HL-60 (cell line): Measurements from ENCODE around the gene NEK1.

Source experiments
- POLR2AphosphoS5 ChIP-seq: IDR thresholded peaks from 2 replicates; pipeline ENCODE4 v1.6.1; 2012; ENCODE audit warnings: low read depth
- TF ChIP-seq, protein P1 (sequence below): IDR thresholded peaks from one replicate; pipeline ENCODE4 v1.5.1; 2011; ENCODE audit warnings: low read length, control low read depth, inconsistent platforms; ENCODE audit not compliant: insufficient read depth

DNA sequence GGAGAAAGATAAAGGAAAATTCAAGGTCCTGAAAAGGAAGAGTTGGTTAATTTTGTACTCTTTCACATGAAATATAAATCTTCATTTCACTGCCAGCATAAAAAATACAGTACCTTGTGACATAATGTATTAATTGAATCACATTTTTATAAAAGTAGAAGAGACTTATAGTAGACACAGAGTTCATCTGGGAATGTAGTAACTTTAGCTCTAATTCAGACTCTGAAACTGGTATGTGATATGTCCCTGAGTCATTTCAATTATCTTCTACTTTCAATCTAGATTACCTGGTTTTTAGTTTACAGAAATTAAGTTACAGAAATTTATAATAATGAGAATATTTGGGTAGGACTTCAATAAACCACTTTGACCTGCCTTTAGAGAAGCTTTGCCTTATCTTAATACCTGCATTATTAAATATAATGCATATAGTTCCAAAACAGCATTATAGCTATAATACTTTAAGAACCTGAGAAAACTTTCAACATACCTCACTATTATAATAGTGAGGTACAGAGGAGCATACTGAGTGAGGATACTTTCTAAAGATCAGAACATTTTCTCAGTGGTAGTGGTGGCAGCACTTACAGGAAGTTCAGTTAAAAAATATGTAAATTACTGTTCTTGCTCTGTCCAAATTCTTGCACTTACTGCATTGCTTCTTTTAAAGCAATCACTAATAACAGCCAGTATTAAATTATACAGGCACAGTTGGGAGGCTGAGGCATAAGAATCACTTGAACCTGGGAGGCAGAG is 11.2 kb downstream of the NEK1 start:
- TF ChIP-seq POLR2AphosphoS5 = no peak
- TF ChIP-seq, protein P1, sequence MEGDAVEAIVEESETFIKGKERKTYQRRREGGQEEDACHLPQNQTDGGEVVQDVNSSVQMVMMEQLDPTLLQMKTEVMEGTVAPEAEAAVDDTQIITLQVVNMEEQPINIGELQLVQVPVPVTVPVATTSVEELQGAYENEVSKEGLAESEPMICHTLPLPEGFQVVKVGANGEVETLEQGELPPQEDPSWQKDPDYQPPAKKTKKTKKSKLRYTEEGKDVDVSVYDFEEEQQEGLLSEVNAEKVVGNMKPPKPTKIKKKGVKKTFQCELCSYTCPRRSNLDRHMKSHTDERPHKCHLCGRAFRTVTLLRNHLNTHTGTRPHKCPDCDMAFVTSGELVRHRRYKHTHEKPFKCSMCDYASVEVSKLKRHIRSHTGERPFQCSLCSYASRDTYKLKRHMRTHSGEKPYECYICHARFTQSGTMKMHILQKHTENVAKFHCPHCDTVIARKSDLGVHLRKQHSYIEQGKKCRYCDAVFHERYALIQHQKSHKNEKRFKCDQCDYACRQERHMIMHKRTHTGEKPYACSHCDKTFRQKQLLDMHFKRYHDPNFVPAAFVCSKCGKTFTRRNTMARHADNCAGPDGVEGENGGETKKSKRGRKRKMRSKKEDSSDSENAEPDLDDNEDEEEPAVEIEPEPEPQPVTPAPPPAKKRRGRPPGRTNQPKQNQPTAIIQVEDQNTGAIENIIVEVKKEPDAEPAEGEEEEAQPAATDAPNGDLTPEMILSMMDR = no peak
